ENCODE results near the gene NLK.
"Not testable (repeated sequence)": the region's sequence is repeated elsewhere in the genome, so short reads cannot be mapped to it uniquely, and the experiment has no call there.

The NLK gene

GRCh38 chr17:28033972-28034714, 8.3 kb upstream of the NLK start:
- no peak overlapping the region for H3K27ac ChIP-seq (ENCODE audit: low read length)
- H3K4me2 ChIP-seq (ENCODE audit: insufficient read depth, low read length) = no peak overlapping the region

GRCh38 chr17:28035452-28035851, 7.0 kb upstream of the NLK start:
- not testable (repeated sequence) for ATAC-seq (ENCODE audit: insufficient read depth, low read depth); H4K20me1 ChIP-seq (ENCODE audit: insufficient read depth, low read length); H3K4me3 ChIP-seq (ENCODE audit: low read depth in 1 of 2, low read length in 2 of 2); H3K27ac ChIP-seq (ENCODE audit: low read length); H3K79me2 ChIP-seq (ENCODE audit: insufficient read depth, low read length); H3K9ac ChIP-seq (ENCODE audit: low read depth, low read length); H3K36me3 ChIP-seq (ENCODE audit: insufficient read depth, low read length); DNase-seq; H2AFZ ChIP-seq (ENCODE audit: low read depth, low read length); H3K4me2 ChIP-seq (ENCODE audit: insufficient read depth, low read length); H3K27me3 ChIP-seq (ENCODE audit: insufficient read depth, low read length, poor library complexity); H3K9me3 ChIP-seq (ENCODE audit: insufficient read depth, low read length, severe bottlenecking); H3K4me1 ChIP-seq (ENCODE audit: insufficient read depth, low read length)

More at GRCh38 chr17:28033972-28034714, 8.3 kb upstream of the NLK start:
- H3K4me3 ChIP-seq (ENCODE audit: low read depth in 1 of 2, low read length in 2 of 2) = no peak overlapping the region
- no peaks in the 10 kb centered on the region for H3K36me3 ChIP-seq (ENCODE audit: insufficient read depth, low read length)
- no peaks in the 10 kb centered on the region for H3K4me1 ChIP-seq (ENCODE audit: insufficient read depth, low read length)
- H3K27me3 ChIP-seq (ENCODE audit: insufficient read depth, low read length, poor library complexity) = peaks cover 3% of the 10 kb centered on the region
- ATAC-seq (ENCODE audit: insufficient read depth, low read depth) = no peak
- H2AFZ ChIP-seq (ENCODE audit: low read depth, low read length) = no peak overlapping the region
- H3K9me3 ChIP-seq (ENCODE audit: insufficient read depth, low read length, severe bottlenecking) = no peaks in the 10 kb centered on the region
- no peaks in the 10 kb centered on the region for H4K20me1 ChIP-seq (ENCODE audit: insufficient read depth, low read length)
- TF ChIP-seq CTCF (IDR thresholded peaks at IDR 0.05; ENCODE audit: borderline replicate concordance, extremely low read depth, low read length, poor library complexity, severe bottlenecking) (no peak), EZH2 (IDR thresholded peaks at IDR 0.05; ENCODE audit: borderline replicate concordance, low read depth, low read length, severe bottlenecking) (no peak)
- no peak for DNase-seq
- H3K79me2 ChIP-seq (ENCODE audit: insufficient read depth, low read length) = no peaks in the 10 kb centered on the region
- H3K9ac ChIP-seq (ENCODE audit: low read depth, low read length) = no peak overlapping the region

- not testable (repeated sequence) for H3K36me3 ChIP-seq (ENCODE audit: insufficient read depth, low read length); H3K4me1 ChIP-seq (ENCODE audit: insufficient read depth, low read length); H3K9ac ChIP-seq (ENCODE audit: low read depth, low read length); H3K4me2 ChIP-seq (ENCODE audit: insufficient read depth, low read length); ATAC-seq (ENCODE audit: insufficient read depth, low read depth); H3K27me3 ChIP-seq (ENCODE audit: insufficient read depth, low read length, poor library complexity); H3K4me3 ChIP-seq (ENCODE audit: low read depth in 1 of 2, low read length in 2 of 2); DNase-seq; H3K9me3 ChIP-seq (ENCODE audit: insufficient read depth, low read length, severe bottlenecking); H3K79me2 ChIP-seq (ENCODE audit: insufficient read depth, low read length); H3K27ac ChIP-seq (ENCODE audit: low read length); H2AFZ ChIP-seq (ENCODE audit: low read depth, low read length); H4K20me1 ChIP-seq (ENCODE audit: insufficient read depth, low read length)
These were observed 6.6 kb upstream of the NLK start for GRCh38 chr17:28035884-28036283.

GRCh38 chr17:28038802-28039201, 3.7 kb upstream of the NLK start:
- H3K27me3 ChIP-seq (ENCODE audit: insufficient read depth, low read length, poor library complexity) = no peaks in the 10 kb centered on the region
- no peak overlapping the region for H2AFZ ChIP-seq (ENCODE audit: low read depth, low read length)
- DNase-seq (no peak), ATAC-seq (ENCODE audit: insufficient read depth, low read depth) (no peak)
- no peak overlapping the region for H3K4me2 ChIP-seq (ENCODE audit: insufficient read depth, low read length)
- no peak for TF ChIP-seq CTCF (IDR thresholded peaks at IDR 0.05; ENCODE audit: borderline replicate concordance, extremely low read depth, low read length, poor library complexity, severe bottlenecking)
- TF ChIP-seq EZH2 (IDR thresholded peaks at IDR 0.05; ENCODE audit: borderline replicate concordance, low read depth, low read length, severe bottlenecking) = no peak
- peaks cover 6% of the 10 kb centered on the region; the same call in 1 of the 2 replicates for H3K36me3 ChIP-seq (ENCODE audit: insufficient read depth, low read length)
- H3K9me3 ChIP-seq (ENCODE audit: insufficient read depth, low read length, severe bottlenecking) = no peaks in the 10 kb centered on the region
- H4K20me1 ChIP-seq (ENCODE audit: insufficient read depth, low read length) = no peaks in the 10 kb centered on the region
- no peak overlapping the region for H3K4me3 ChIP-seq (ENCODE audit: low read depth in 1 of 2, low read length in 2 of 2)
- peaks cover 20% of the 10 kb centered on the region for H3K79me2 ChIP-seq (ENCODE audit: insufficient read depth, low read length)
- no peak overlapping the region for H3K27ac ChIP-seq (ENCODE audit: low read length)
- no peak overlapping the region for H3K9ac ChIP-seq (ENCODE audit: low read depth, low read length)
- peaks cover 26% of the 10 kb centered on the region for H3K4me1 ChIP-seq (ENCODE audit: insufficient read depth, low read length)
